Lung (tissue), 12 donors: ENCODE data around the gene PAXIP1. TPM values are rescaled to one million over a fixed set of nuclear protein-coding genes. Genes with fewer than 3 reads are reported as not detected.

Experiments
- ATAC-seq: fragments of 200-7000 bp; cut with Tn5 transposase; one replicate; pipeline ENCODE4 v1.9.1; 2020; ENCODE audit warnings: moderate number of reproducible peaks; ENCODE audit not compliant: insufficient read depth, low FRiP score
- DNase-seq, 3 donors: peaks; one replicate each; pipeline ENCODE4 v3.0.0-alpha.2; 2013 to 2017
- H3K27ac ChIP-seq, 2 donors: one replicate each; pipeline ENCODE4 v1.5.1; 2013; ENCODE audit warnings: mild to moderate bottlenecking in 2 of 2, moderate library complexity in 2 of 2, control low read depth in 1 of 2, inconsistent platforms in 1 of 2, low read depth in 1 of 2, low read length in 1 of 2
- H3K27me3 ChIP-seq, 3 donors: one replicate each; pipeline ENCODE4 v1.5.1; 2013; ENCODE audit warnings: low read length in 2 of 3; ENCODE audit not compliant: control insufficient read depth in 3 of 3, insufficient read depth in 3 of 3
- H3K36me3 ChIP-seq, 4 donors: one replicate each; pipeline ENCODE4 v1.5.1; 2013; ENCODE audit warnings: low read length in 4 of 4, mild to moderate bottlenecking in 1 of 4, moderate library complexity in 1 of 4; ENCODE audit not compliant: control insufficient read depth in 4 of 4, insufficient read depth in 4 of 4
- H3K4me1 ChIP-seq, 5 donors: one replicate each; pipeline ENCODE4 v1.5.1; 2013; ENCODE audit warnings: low read length in 5 of 5, mild to moderate bottlenecking in 2 of 5, moderate library complexity in 1 of 5; ENCODE audit not compliant: control insufficient read depth in 5 of 5, insufficient read depth in 5 of 5
- H3K4me3 ChIP-seq: one replicate; pipeline ENCODE4 v1.5.1; 2013; ENCODE audit warnings: mild to moderate bottlenecking, control low read depth, moderate library complexity
- H3K9ac ChIP-seq, 2 donors: one replicate each; pipeline ENCODE4 v1.5.1; 2013; ENCODE audit warnings: low read length in 2 of 2, control low read depth in 1 of 2; ENCODE audit not compliant: insufficient read depth in 1 of 2
- H3K9me3 ChIP-seq, 4 donors: one replicate each; pipeline ENCODE4 v1.5.1; 2013; ENCODE audit warnings: low read length in 3 of 4, mild to moderate bottlenecking in 1 of 4, moderate library complexity in 1 of 4; ENCODE audit not compliant: control insufficient read depth in 4 of 4, insufficient read depth in 3 of 4
- CTCF ChIP-seq: IDR thresholded peaks from 2 replicates; pipeline ENCODE4 v1.5.1; 2012; ENCODE audit warnings: mild to moderate bottlenecking; ENCODE audit errors: control extremely low read depth, extremely low read depth
- WGBS, 2 donors: extraction: QIAGEN DNeasy Blood & Tissue Kit; methylation state at CpG; one replicate each; pipeline ENCODE4 v1.1.7; 2013; 5-methylcytosine and 5-hydroxymethylcytosine counted together
- polyA plus RNA-seq, 2 donors: library from polyadenylated mRNA; stranded (reverse); fragments of 200-250 nt; gene quantifications; one replicate each; pipeline ENCODE4 v1.2.1, GENCODE V29; 2013
- total RNA-seq, 2 donors: library from RNA; depleted of rRNA in 1 of 2; stranded (reverse); fragments of >200 nt in 1 of 2; gene quantifications; one replicate each; pipeline ENCODE4 v1.2.1, GENCODE V29; 2014 to 2021
- donor health status: control.
- donor health status: control.
- donor health status: Bipolar disorder and iron deficiency.
- donor health status: healthy.
- donor health status: DM: yes; HTN: yes; CAD: no.

The PAXIP1 gene
- total and polyA plus RNA-seq, 4 donors: 4.7 to 15.3 (median 7.5) TPM

- Histone ChIP-seq H3K9ac (no peak overlapping the region), H3K36me3 (no peaks in the 10 kb centered on the region), H3K27me3 (peaks cover 0 to 18% (median 0%) of the 10 kb centered on the region in 3 donors), H3K4me1 (peaks cover 0 to 15% (median 0%) of the 10 kb centered on the region in 5 donors), H3K27ac (no peak overlapping the region), H3K9me3 (peaks cover 0 to under 1% (median 0%) of the 10 kb centered on the region in 4 donors), H3K4me3 (no peak overlapping the region)
- ATAC-seq (no peak), DNase-seq (no peak)
- WGBS, 2 donors: 88 to 89% methylated on average over 14 of the region's 14 CpGs
- TF ChIP-seq CTCF: no peak
Observed at GRCh38 chr7:154916381-154916780, 86.5 kb downstream of the PAXIP1 start.

- 93 to 97% methylated on average over 4 of the region's 4 CpGs for WGBS, 2 donors
Observed at GRCh38 chr7:154915600-154915999, 87.3 kb downstream of the PAXIP1 start.

GRCh38 chr7:154914996-154915380, 87.9 kb downstream of the PAXIP1 start:
- Histone ChIP-seq H3K27ac (no peak overlapping the region), H3K4me1 (peaks cover 0 to 15% (median 0%) of the 10 kb centered on the region in 5 donors), H3K4me3 (no peak overlapping the region), H3K36me3 (no peaks in the 10 kb centered on the region), H3K9me3 (peaks cover 0 to 13% (median 1%) of the 10 kb centered on the region in 4 donors), H3K27me3 (peaks cover 0 to 18% (median 0%) of the 10 kb centered on the region in 3 donors), H3K9ac (no peak overlapping the region)
- TF ChIP-seq CTCF: no peak
- WGBS, 2 donors: 77% methylated on average over 17 to 18 of the region's 18 CpGs
- ATAC-seq (no peak), DNase-seq (no peak)

More at GRCh38 chr7:154915600-154915999, 87.3 kb downstream of the PAXIP1 start:
- no peak for DNase-seq
- no peak overlapping the region for H3K9ac ChIP-seq
- no peak overlapping the region for H3K4me3 ChIP-seq
- H3K9me3 ChIP-seq: peaks cover 0 to 7% (median under 1%) of the 10 kb centered on the region in 4 donors
- no peak for TF ChIP-seq CTCF
- peaks cover 0 to 15% (median 0%) of the 10 kb centered on the region in 5 donors for H3K4me1 ChIP-seq
- no peak for ATAC-seq
- no peak overlapping the region for H3K27ac ChIP-seq
- no peaks in the 10 kb centered on the region for H3K36me3 ChIP-seq
- peaks cover 0 to 18% (median 0%) of the 10 kb centered on the region in 3 donors for H3K27me3 ChIP-seq
